Smooth muscle cell (in vitro differentiated cells): ENCODE data around the gene CCDC14. TPM values are rescaled to one million over a fixed set of nuclear protein-coding genes. Genes with fewer than 3 reads are reported as not detected.
A peak's percentile ranks its signal among the peaks of the same experiment; 100 is the strongest.

ENCODE experiments used
- DNase-seq: peaks from one replicate; lab custom pipeline; 2025; ENCODE audit not compliant: unreplicated experiment; lab: John Stamatoyannopoulos, UW
- H2AFZ ChIP-seq: fragments of 200-600 bp; sonication (generic); 2 replicates; pipeline ENCODE4 v1.6.0; 2016; ENCODE audit warnings: antibody characterized with exemption, low read depth, mild to moderate bottlenecking
- H3F3A ChIP-seq: fragments of 200-600 bp; sonication (generic); 2 replicates; pipeline ENCODE4 v1.6.0; 2017; ENCODE audit warnings: antibody characterized with exemption, low read depth
- H3K27ac ChIP-seq: fragments of 200-600 bp; sonication (generic); 2 replicates; pipeline ENCODE4 v1.5.1; 2016; ENCODE audit warnings: low read depth, mild to moderate bottlenecking
- H3K27me3 ChIP-seq: fragments of 200-600 bp; sonication (generic); 2 replicates; pipeline ENCODE4 v1.6.1; 2016; ENCODE audit warnings: low read depth, mild to moderate bottlenecking
- H3K36me3 ChIP-seq: fragments of 200-600 bp; sonication (generic); 2 replicates; pipeline ENCODE4 v1.5.1; 2016; ENCODE audit warnings: low read depth
- H3K4me1 ChIP-seq: fragments of 200-600 bp; sonication (generic); 2 replicates; pipeline ENCODE4 v1.5.1; 2016; ENCODE audit warnings: low read depth
- H3K4me2 ChIP-seq: fragments of 200-600 bp; sonication (generic); 2 replicates; pipeline ENCODE4 v1.6.0; 2016; ENCODE audit warnings: mild to moderate bottlenecking
- H3K4me3 ChIP-seq: fragments of 200-600 bp; sonication (generic); 2 replicates; pipeline ENCODE4 v1.5.1; 2016; ENCODE audit warnings: mild to moderate bottlenecking
- H3K79me2 ChIP-seq: fragments of 200-600 bp; sonication (generic); 2 replicates; pipeline ENCODE4 v1.6.0; 2016; ENCODE audit warnings: low read depth, mild to moderate bottlenecking
- H3K9ac ChIP-seq: fragments of 200-600 bp; sonication (generic); 2 replicates; pipeline ENCODE4 v1.6.0; 2016; ENCODE audit warnings: low read depth
- H3K9me3 ChIP-seq: fragments of 200-600 bp; sonication (generic); replicated peaks from 2 replicates; pipeline ENCODE4 v1.5.1; 2016; ENCODE audit warnings: low read depth
- H4K20me1 ChIP-seq: fragments of 200-600 bp; sonication (generic); 2 replicates; pipeline ENCODE4 v1.6.0; 2016; ENCODE audit warnings: low read depth
- CTCF ChIP-seq: fragments of 200-600 bp; sonication (generic); IDR thresholded peaks from 2 replicates; pipeline ENCODE4 v1.5.1; 2017; ENCODE audit warnings: borderline replicate concordance, mild to moderate bottlenecking, antibody characterized with exemption; ENCODE audit not compliant: insufficient read depth, poor library complexity, severe bottlenecking
- WGBS: methylation state at CpG from one replicate; pipeline ENCODE4 v1.1.7; 2016; ENCODE audit warnings: low lambda C conversion rate; 5-methylcytosine and 5-hydroxymethylcytosine counted together
- polyA plus RNA-seq: library from polyadenylated mRNA; unstranded; fragments of >200 nt; fragmentation: Nextera tagmentation; extraction: Ambion mirVana; gene quantifications from 2 replicates; pipeline ENCODE4 v1.2.1, GENCODE V29; 2016
- total RNA-seq: library from RNA; depleted of rRNA; stranded (reverse); fragments of >200 nt; gene quantifications from 2 replicates; pipeline ENCODE4 v1.2.3, GENCODE V29; 2014

The CCDC14 gene
- total and polyA plus RNA-seq, 2 experiments from 2014 or later = 15.4 to 80.9 TPM

DNA sequence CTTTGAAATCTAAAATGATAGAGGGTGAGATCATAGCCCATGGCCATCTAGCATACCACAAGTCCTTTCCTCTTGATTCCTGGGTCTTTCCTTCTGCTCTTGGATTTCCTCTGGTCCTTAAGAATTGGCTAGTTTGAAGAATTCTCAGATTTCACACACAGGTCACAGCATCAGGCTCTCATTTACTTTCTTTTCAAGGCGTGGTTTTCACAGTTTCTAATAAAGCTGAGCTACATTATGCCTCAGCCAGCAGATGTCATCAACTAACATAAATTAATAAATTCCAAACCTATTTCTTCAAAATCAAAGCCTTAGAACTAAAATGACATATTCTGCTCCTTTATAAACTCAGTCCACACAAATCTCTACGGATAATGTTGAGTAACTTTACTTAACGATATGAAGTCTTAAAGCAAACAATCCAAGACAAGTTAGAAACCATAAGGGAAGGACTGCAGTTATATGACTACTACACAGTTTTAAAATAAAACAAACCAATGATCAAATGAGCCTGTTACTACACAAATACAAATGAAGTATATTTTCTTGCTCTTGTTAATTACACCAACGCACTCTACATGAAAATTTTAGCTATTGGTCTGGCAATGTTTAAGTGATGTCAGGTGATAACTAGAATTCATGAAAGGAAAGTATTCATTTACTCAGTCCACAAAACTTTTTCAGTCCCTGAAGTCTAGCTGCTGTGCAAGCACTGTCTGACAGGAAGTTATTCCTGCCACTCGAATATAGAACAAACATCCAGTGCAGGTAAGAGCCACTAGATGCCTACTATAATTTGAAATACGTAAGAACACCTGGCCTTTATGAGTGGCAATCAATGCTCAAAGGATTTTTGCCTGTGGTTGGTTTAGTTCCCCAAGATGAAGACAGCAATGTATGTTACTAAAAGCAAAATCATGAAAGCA lies 9.2 kb downstream of the CCDC14 start:
- Histone ChIP-seq H3K36me3 (peaks cover 21% of the 10 kb centered on the region), H2AFZ (no peak overlapping the region), H4K20me1 (no peaks in the 10 kb centered on the region), H3K4me2 (no peak overlapping the region), H3K4me1 (no peaks in the 10 kb centered on the region), H3K9ac (no peak overlapping the region), H3F3A (peaks cover 3% of the 10 kb centered on the region), H3K4me3 (no peak overlapping the region), H3K79me2 (no peaks in the 10 kb centered on the region), H3K9me3 (no peaks in the 10 kb centered on the region), H3K27me3 (no peaks in the 10 kb centered on the region), H3K27ac (no peak overlapping the region)
- DNase-seq = no peak
- TF ChIP-seq CTCF = no peak
- WGBS = 92% methylated on average over 6 of the region's 6 CpGs

GRCh38 chr3:123949641-123950040 lies 11.4 kb downstream of the CCDC14 start:
- Histone ChIP-seq H3K4me2 (no peak overlapping the region), H3K27me3 (no peaks in the 10 kb centered on the region), H3K9me3 (no peaks in the 10 kb centered on the region), H3K9ac (no peak overlapping the region), H2AFZ (no peak overlapping the region), H3K79me2 (no peaks in the 10 kb centered on the region), H3K27ac (peak overlapping the region; percentile 19), H3K4me3 (no peak overlapping the region), H3K36me3 (peaks cover 17% of the 10 kb centered on the region), H3K4me1 (no peaks in the 10 kb centered on the region), H3F3A (peaks cover 3% of the 10 kb centered on the region), H4K20me1 (no peaks in the 10 kb centered on the region)
- DNase-seq = no peak
- TF ChIP-seq CTCF = no peak
- WGBS = 95% methylated on average over 2 of the region's 2 CpGs

GRCh38 chr3:123948449-123948848 lies 12.6 kb downstream of the CCDC14 start:
- no peak for DNase-seq
- H3F3A ChIP-seq = peaks cover 3% of the 10 kb centered on the region
- no peaks in the 10 kb centered on the region for H3K4me1 ChIP-seq
- no peak overlapping the region for H2AFZ ChIP-seq
- TF ChIP-seq CTCF = no peak
- H3K9me3 ChIP-seq = no peaks in the 10 kb centered on the region
- no peaks in the 10 kb centered on the region for H4K20me1 ChIP-seq
- no peaks in the 10 kb centered on the region for H3K79me2 ChIP-seq
- no peak overlapping the region for H3K27ac ChIP-seq
- H3K4me2 ChIP-seq = no peak overlapping the region
- H3K27me3 ChIP-seq = no peaks in the 10 kb centered on the region
- no peak overlapping the region for H3K9ac ChIP-seq
- H3K36me3 ChIP-seq = peaks cover 17% of the 10 kb centered on the region
- WGBS = 89% methylated on average over 9 of the region's 9 CpGs
- no peak overlapping the region for H3K4me3 ChIP-seq

- no peaks in the 10 kb centered on the region for H3K9me3 ChIP-seq
- no peak overlapping the region for H3K4me3 ChIP-seq
- TF ChIP-seq CTCF = no peak
- H3K27me3 ChIP-seq = no peaks in the 10 kb centered on the region
- no peak overlapping the region for H3K27ac ChIP-seq
- no peak overlapping the region for H3K9ac ChIP-seq
- peaks cover 3% of the 10 kb centered on the region for H3F3A ChIP-seq
- peaks cover 17% of the 10 kb centered on the region for H3K36me3 ChIP-seq
- H4K20me1 ChIP-seq = no peaks in the 10 kb centered on the region
- no peak overlapping the region for H2AFZ ChIP-seq
- H3K79me2 ChIP-seq = no peaks in the 10 kb centered on the region
- no peak overlapping the region for H3K4me2 ChIP-seq
- no peaks in the 10 kb centered on the region for H3K4me1 ChIP-seq
- DNase-seq = no peak
Measured at GRCh38 chr3:123947482-123947881, 13.5 kb downstream of the CCDC14 start.
